GM18520 (cell line): ENCODE data around the gene PGBD5.

Source experiments
- ATAC-seq: cut with Tn5 transposase; IDR thresholded peaks from one replicate; pipeline ENCODE4 v1.9.1; 2021; ENCODE audit not compliant: unreplicated experiment

Gene PGBD5

DNA sequence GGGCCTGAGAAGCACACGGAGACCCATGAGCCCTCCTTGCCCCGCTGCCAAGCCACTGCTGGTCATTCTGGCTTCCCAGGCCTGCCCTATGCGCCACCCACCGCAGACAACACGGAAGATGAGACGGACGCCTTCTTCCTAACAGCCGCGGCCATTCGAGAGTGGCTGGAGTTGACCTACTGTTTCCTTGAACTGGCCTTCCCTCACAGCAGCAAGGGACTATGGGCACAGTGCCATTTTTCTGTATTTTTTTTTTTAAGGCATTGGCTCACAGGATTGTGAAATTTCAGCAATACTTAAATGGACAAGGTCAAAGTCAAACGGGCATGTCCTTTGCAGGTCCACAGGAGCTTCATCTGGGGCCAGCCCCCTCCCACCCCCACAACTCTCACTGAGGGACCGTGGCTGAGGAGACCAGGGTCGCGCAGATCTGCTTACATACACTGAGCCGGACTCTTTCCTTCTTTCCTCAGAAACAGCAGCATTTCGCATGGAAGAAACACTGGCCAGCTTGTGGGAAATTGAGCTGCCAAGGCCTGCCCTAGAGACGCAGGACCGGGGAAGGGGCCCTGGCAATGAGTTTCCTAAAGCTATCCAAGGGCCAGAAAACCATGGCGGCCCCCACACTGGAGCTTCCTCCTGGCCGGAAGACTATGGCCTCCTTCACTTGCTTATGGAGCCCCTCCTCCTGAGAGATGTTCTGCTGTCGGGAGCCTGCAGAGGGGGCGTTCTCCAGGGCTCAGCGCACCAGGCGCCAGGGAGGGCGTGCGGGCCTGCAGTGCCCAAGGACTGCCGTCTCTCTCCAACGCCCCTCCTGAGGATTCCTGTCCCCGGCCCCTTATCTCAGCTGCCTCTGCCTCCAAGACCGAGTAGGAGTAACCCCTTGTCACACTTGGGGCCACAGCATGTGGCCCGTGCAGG is 98.9 kb downstream of the PGBD5 start:
- no peak for ATAC-seq

DNA sequence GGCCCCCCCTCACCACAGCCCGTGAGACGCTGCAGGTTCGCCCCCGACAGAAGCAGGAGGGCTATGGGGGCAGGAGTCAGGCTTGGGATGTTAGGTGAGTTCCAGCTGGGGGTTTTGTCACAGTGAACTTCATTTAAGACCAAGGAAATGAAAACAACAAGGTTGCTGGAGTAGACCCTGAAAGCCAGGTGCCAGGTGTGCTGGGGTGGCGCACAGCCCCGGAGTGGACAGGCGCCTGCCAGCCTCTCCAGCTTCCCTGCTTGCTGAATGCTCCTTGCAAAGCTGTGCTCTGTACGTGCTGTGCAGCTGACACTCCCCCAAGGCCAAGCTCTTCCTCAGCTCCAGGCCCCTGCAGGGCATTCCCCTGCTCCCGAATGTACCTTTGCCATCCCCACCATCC is 102.4 kb downstream of the PGBD5 start:
- ATAC-seq: no peak

DNA sequence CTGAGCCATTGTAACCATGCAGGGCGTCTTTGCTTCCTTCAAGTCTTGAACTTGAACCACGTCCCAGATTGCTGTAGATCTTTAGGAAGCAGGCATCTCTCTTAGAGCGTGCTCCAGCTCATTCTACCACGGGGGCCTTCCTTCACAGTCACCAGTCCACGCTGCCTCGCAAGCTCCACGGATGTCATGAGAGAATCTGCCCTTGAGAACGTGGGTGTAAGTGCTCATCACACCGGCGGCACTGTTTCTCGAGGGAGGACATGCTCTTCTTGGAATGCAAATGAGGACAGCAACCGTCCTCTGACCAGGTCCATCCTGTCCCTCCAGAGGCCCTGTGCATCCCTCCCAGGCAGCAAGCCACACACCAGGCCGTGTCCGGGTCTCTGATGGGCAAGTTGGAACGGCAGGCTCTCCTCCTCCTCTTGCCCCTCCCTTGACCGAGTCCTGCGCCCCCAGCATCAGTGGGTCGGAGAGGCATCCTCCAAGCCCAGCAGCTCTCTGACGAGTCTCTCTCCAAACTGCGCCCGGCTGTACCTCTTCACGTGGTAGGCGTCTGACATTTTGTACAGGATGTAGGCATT is 103.1 kb downstream of the PGBD5 start:
- ATAC-seq: no peak

DNA sequence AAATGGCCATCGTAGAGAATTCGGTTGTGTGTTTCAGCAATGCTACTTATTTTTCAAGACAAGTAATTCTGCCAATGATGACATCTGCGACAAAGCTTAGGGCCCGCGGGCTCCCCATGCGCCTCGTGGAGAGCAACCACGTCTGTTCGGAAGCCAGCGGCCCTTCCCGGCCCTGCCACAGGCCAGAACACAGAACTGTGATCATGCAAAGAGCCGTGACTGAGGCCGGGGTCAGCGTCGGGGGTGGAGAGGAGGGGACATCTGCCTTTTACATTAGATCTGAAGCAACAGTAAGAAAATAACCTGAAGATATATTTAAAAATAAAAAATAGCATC is 103.7 kb downstream of the PGBD5 start:
- ATAC-seq: no peak

DNA sequence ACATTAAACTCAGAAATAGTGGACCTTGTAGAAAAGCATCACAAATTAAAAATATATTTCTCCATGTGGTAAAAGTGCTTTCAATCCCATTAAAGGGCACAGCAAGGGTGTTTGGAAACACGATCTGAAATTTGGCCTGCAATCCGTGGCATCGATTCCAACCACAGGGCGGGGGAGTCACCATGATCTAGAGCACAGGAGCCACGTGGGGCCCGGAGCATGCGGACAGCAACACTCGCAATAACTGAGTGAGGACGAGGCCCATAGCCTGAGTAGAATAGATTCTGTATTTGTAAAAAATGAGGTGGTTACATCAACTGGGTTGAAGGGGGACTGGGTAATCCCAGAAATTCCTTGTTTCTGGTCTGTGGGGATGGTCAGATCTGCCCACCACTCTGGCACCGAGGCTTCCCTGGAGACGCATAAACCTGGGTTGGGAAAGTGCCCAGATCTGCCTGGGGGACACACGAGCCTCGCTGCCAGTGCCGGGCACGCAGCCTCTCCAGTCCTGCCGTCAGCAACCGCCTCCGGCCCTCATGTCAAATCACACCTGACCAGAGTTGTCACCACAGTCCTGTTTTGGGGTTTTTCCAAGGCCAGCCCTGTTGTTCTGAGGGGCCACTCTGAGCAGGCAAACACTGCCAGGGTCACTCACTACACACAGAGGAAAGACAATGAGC is 104.3 kb downstream of the PGBD5 start:
- ATAC-seq: no peak

DNA sequence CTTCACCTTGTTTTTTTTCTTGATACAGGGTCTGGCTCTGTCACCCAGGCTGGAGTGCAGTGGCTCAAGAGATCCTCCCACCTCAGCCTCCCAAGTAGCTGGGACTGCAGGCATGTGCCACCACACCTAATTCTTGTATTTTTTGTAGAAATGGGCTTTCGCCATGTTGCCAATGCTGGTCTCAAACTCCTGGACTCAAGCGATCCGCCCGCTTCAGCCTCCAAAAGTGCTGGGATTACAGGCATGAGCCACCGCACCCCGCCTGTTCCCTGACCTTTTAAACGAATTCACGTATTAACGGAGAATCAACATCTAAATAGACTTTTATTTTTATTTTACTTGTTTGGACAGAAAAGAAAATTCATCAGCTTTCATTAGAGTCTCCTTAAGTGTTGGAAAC is 104.8 kb downstream of the PGBD5 start:
- no peak for ATAC-seq

DNA sequence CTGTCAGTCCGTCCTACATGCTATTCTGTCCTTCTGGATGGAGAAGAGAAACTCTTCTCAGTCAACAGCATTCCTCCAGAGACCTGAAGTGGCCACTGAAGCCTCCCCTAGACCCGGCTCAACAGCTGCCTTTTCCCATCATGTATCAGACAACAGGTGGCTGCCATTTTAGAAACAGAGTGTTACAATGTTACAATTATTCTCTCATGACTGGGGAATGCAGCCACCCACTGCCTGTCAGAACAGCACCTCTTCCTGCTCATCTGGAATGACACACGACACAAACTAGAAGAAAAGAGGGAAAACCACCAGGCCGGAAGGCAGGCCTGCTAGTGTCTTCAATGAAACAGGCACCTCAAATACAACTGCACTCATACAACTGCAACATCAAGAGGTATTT is 105.3 kb downstream of the PGBD5 start:
- no peak for ATAC-seq

DNA sequence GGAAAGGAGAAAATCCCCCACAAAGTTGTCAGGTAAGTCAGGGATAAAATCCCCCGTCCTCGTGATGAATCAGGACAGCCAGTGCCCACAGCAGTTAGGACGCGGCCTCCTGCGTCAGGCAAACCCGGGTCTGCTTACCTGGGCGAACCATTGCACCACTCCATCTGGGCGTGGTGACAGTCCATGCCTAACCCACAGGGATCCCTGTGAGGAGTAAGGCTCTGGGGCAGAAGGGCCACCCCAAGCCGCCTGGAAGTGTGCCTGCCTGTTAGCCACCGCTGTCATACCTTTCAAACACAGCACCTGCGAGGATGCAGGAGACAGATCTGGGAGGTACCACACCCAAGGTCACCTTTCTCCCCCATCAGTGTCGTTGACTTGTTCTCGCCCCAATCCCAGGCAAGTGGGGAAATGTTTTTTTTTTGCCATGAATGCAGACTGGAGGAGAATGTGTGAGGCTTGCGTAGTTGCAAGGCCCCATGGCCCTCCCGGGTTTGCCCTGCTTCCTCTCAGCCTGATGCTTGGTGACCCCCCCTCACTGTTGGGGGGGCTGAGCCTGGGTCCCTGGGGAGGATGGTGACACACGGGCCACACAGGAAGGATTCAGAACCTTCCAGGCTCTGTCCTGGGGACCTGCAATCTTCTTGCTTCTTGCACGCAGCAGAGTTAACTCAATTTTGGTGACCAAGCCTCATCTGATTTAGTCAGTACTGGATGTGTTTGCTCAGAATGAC is 107.0 kb downstream of the PGBD5 start:
- ATAC-seq: no peak

DNA sequence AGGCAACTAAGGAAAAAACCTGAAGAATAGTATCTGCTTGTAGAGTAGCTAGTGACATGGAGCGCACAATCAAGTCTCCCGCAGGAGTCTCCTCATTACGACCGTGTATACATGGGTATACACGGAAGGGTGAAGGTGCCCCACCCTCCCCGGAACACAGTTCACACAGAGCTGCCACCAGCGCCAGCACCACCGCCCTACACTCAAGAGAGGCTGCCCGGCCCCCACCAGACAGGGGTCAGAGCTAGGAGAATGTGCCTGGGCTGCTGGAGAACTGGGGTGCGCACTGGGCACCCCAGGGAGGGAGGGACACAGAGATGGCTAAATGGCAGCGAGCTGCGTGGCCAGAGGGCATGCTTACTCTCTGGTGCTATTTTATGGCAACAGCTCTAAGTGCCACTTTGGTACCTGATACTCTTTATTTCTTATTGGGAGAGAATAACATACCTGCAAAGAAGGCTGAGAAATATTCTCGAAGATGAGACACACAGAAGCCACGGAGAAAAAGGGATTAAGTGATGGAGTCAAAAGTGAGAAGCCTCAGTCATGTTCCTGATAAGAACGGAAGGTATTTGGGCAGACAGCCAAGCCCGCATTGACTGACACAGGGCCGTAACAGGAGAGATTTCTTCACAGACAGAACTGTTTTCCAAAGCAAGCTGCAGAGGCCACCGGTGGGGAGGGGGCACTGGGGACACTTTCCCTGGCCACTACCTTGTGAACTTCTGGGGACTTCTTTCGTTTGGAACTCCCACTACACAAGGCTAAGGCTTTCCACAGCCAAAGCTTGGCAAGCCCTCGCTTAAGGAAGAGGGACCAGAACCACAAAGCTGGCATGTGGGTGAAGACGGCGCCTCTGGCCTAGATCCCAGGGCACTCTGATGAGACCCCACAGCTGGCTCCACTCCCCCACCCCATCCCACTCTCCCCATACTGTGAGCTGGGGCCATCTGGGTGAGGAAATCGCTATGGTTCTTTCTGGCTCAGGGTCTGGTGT is 108.0 kb downstream of the PGBD5 start:
- no peak for ATAC-seq

DNA sequence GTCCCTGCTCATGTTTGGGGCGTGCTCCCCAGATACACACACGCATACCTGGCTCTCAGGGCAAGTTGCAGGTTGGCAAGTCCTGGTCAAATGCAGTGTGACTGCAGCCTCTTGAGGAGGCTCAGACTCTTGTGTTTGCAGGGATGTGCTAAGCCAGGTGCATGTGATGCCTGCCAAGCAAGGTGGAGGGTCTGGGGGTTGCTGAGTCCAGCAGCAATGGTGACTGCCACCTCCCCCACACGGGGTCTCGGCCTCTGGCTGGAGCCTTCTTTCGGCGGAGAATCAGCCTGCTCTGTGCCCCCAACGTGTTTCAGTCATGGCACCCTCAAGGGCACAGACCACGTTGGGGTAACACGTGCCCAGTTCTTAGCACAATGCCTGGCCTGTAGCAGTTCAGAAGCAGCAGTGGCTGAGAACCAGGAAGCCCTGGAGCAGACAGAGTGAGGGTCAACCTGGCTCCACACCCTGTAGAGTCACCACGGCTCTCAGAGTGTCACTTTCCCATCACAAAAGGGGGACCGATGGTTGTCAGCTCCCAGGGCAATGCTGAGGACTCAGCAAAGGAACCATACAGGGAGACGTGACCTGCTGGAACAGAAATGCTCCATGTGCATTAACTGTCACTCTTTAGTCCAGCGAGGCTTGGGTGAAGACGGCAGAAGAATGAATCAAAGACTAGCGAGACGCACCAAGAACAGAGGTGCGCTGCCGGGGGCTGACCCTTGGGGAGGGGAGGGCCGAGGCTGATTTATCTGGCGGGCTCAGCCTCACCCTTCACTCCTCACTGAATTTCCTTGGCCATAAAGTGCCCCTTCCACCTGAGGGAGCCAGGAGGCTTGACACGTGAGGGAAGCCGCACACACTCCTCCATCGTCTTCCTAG is 109.0 kb downstream of the PGBD5 start:
- no peak for ATAC-seq

DNA sequence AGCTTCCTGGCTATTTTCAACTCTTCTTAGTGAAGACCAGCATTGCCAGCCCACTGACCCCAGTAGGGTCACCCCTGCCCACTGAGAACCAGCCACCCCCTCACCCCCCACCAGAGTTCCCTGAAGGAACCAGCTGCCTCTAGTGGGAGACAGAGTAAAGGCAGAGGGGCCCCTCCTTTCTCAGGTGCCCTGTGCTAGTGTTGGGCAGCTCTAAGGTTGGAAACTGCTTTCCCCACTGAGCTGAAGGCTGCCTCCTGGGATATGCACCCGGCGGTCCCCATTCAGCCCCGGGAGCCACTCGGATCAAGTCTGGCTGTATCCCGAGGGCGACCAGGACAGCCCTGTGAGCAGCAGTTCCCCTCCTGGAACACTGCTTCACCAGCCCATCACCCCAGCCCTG is 111.0 kb downstream of the PGBD5 start:
- no peak for ATAC-seq

DNA sequence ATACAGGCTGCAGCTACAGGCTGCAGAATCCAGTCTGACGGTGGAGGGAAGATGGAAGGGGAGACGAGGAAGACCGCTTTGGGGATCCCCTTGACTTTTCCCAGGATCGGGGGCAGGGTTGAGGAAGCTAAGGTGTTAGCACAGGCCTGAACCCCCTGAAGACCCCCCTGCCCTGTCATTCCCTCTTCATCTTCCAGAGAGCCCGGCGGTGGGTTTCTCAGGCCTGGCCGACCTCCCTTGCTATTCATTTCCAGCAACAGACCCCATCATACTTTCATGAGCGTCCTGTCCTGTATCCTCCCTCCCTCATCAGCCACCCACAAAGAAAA is 112.0 kb downstream of the PGBD5 start:
- ATAC-seq: no peak

DNA sequence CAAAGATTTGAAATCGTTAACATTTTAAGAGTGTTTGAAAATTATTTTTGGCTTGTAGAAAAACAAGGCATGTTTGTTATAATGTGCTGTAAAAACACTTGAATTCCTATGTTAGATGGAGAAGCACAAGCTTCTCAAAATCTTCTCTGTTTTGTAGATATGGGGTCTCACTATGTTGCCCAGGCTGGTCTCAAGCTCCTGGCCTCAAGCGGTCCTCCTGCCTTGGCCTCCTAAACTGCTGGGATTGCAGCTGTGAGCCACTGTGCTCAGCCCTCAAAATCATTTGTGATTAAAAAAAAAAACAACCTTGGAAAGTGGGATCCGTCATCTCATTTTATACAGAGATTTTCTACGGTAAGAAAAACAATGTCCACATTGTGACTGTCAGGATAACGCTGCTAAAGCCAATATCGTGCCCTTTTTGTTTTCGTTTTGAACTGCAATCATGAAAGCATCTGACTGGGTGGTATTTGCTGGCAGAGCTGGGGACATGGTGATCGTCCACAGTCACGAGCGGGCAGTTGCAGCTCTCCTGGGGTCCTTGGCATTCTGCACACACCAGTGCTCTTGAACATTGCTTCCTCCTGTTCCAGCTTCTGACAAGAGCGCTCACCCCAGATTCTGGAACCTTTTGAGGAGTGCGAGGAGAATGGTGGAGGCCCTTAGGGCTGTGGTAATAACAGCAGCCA is 112.5 kb downstream of the PGBD5 start:
- no peak for ATAC-seq

DNA sequence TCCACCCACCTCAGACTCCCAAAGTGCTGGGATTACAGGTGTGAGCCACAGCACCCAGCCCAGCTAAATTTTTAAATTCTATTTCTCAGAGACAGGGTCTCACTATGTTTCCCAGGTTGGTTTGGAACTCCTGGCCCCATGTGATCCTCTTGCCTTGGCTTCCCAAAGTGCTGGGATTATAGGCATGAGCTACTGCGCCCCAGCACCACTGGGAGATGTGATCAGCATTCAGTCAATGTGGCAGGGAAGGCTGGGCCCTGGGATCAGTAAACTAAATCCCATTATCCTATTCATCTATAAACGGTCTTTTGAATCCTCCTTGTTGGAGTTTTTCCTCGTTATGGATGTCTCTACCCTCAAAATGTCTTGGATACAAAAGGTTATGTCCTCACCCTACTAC is 113.5 kb downstream of the PGBD5 start:
- ATAC-seq: no peak

DNA sequence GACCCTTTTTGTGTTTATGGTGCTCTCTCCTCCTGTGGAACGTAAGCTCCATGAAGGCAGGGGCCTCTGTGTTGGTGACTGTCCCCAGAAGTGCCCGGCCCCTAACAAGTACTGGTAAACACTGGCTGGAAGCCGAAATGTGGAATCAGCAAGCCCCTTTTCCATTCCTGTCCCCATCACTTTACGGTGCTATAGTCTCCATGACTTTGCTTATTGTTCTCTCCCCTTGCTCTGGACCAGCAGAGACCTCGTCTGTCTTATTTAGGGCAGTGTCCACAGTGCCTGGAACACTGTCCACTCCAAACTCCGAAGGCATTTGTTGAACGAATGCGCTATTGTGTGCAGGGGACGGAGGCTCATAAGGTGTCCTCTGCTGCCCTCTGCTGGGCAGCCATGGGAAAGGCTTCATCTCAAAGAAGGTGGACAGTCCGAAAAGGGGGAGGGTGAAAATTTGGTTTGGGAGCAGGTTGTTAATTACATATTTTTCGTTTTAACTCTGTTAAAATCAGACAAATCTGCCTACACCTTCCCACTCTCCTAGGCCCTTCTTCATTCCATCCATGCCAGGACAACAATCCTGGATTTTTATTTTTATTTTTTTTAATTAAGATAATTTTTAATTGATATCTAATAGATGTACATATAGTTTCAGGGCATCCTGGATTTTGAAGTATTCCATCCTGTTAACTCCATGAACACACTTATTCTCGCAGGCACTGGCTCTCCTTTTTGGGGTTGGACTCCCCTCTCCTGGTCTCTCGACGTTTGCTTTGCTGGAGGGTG is 115.6 kb downstream of the PGBD5 start:
- ATAC-seq: no peak

DNA sequence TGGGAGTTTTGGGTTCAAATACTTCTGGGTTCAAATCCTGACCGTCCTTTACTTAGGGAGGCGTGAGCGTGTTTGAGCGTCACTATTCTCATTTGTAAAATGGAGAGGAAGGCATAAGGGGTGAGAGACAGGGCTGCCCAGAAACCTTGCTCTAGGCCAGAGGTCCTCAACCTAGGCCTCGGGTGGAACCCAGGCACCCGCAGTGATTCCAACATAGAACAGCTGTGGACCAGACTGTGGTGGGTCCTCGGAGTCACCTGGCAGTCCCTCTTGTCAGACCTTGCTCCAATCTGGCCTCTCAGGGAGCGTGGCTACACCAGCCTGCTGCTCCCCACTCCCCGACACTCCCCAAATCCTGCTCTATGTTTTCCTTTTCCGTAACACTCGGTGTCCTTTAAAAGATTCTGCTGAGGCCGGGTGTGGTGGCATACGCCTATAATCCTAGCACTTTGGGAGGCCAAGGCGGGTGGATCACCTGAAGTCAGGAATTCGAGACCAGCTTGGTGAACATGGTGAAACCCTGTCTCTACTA is 116.4 kb downstream of the PGBD5 start:
- ATAC-seq: no peak

DNA sequence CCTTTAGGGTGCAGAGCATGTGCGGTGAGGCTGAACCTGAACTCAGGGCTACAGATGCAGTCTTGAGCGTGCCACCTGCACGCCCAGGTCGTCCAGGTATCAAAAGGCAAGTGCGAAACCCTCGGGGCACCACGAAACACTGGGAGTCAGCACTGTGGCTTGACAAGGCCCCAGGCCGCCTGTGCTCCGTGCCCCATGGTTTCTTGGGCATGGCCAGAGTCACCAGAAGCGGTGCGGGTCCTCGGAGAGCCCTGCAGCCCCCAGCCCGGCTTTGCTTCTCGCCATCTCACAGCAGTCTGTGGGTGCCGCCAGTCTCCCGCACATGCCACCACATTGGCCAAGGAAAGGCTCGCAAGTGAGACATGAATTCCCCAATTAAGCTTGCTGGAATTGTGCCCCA is 117.3 kb downstream of the PGBD5 start:
- ATAC-seq: no peak

DNA sequence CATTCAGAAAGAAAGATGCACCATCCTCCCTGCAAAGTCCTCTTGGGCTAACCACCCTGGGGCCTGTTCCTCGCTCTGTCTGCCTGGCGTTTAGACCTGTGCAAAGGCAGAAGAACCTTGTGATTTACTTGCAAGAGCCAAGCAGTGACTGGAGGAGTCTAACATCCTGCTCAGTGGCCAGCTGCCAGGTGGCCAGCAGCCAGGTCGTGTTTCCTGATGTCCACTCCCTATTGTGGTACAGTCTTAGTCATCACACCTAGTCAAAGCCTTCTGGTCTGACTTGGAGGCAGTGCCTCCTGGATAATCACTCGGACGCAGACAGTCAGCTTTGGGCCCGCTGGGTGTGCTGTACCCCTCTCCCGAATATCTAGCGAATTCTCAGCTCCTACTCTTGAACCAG is 118.1 kb downstream of the PGBD5 start:
- ATAC-seq: no peak
